Heart left ventricle (tissue), 16 donors: ENCODE data around the gene ETV6. TPM values are rescaled to one million over a fixed set of nuclear protein-coding genes. Genes with fewer than 3 reads are reported as not detected.

ENCODE experiments used
- ATAC-seq, 4 donors: fragments of 200-7000 bp; cut with Tn5 transposase; one replicate each; pipeline ENCODE4 v1.9.1; 2020 to 2022; ENCODE audit warnings: moderate library complexity in 4 of 4, mild to moderate bottlenecking in 3 of 4, moderate number of reproducible peaks in 1 of 4
- DNase-seq, 5 donors: peaks; one replicate each; pipeline ENCODE4 v3.0.0-alpha.2; 2020
- H3K27ac ChIP-seq, 12 donors: fragments of 200-600 bp; sonication (generic) in 4 of 12; one replicate each; pipeline versions ENCODE4 v1.5.0 to v1.8.0; 2016 to 2022; ENCODE audit warnings: mild to moderate bottlenecking in 2 of 12
- H3K27me3 ChIP-seq, 9 donors: fragments of 200-600 bp; sonication (generic) in 2 of 9; one replicate each; pipeline versions ENCODE4 v1.5.1 to v1.8.0; 2016 to 2022; ENCODE audit warnings: mild to moderate bottlenecking in 3 of 9
- H3K36me3 ChIP-seq, 9 donors: fragments of 200-600 bp; sonication (generic) in 2 of 9; one replicate each; pipeline versions ENCODE4 v1.5.0 to v1.8.0; 2018 to 2022; ENCODE audit warnings: mild to moderate bottlenecking in 2 of 9
- H3K4me1 ChIP-seq, 12 donors: fragments of 200-600 bp; sonication (generic) in 4 of 12; one replicate each; pipeline versions ENCODE4 v1.5.0 to v1.8.0; 2016 to 2022; ENCODE audit warnings: mild to moderate bottlenecking in 3 of 12
- H3K4me3 ChIP-seq, 12 donors: fragments of 200-600 bp; sonication (generic) in 4 of 12; one replicate each; pipeline versions ENCODE4 v1.5.0 to v1.8.0; 2017 to 2022; ENCODE audit warnings: mild to moderate bottlenecking in 9 of 12, moderate library complexity in 4 of 12
- H3K9me3 ChIP-seq, 12 donors: fragments of 200-600 bp; sonication (generic) in 4 of 12; one replicate each; pipeline versions ENCODE4 v1.5.0 to v1.8.0; 2016 to 2022; ENCODE audit warnings: mild to moderate bottlenecking in 1 of 12
- POLR2A ChIP-seq, 2 donors: fragments of 450-650 bp; IDR thresholded peaks; one replicate each; pipeline ENCODE4 v1.6.1; 2017; ENCODE audit warnings: antibody characterized with exemption in 2 of 2, mild to moderate bottlenecking in 2 of 2, moderate library complexity in 2 of 2
- WGBS, 4 donors: extraction: QIAGEN DNeasy Blood & Tissue Kit in 2 of 4; methylation state at CpG; one replicate each; pipeline versions ENCODE4 v1.1.5 to v1.1.7; 2013 to 2018; 5-methylcytosine and 5-hydroxymethylcytosine counted together
- intact Hi-C, 10 donors: fragments of 100-400 bp; cut with DNase I; formaldehyde crosslinking; loops; one replicate each; pipeline versions ENCODE4 v1.11.1 to v1.14.2; 2022
- polyA plus RNA-seq, 2 donors: library from polyadenylated mRNA; stranded (reverse); fragments of 200-250 nt; gene quantifications; one replicate each; pipeline ENCODE4 v1.2.3, GENCODE V29; 2013
- total RNA-seq, 9 donors: library from RNA; depleted of rRNA in 2 of 9; stranded (reverse); fragments of >200 nt in 2 of 9; fragmentation: NEBNext Ultra II Directional in 3 of 9; extraction: Animal tissue kit (Norgen Biotek cat#: 25700) in 3 of 9; gene quantifications; one replicate each; pipeline versions ENCODE4 v1.1.0 to v1.2.4, GENCODE V29; 2016 to 2023
- TF ChIP-seq, protein P1 (sequence below), 12 donors: fragments of 200-600 bp; sonication (generic) in 4 of 12; IDR thresholded peaks; one replicate each; pipeline versions ENCODE4 v1.5.0 to v1.8.0; 2018 to 2022; ENCODE audit warnings: antibody characterized with exemption in 12 of 12, mild to moderate bottlenecking in 5 of 12
- donor health status: ischemic (EF 13 %, LVEDD 7.1; RV severe dilation, severe dysfunction).
- donor health status: healthy with polysubstance abuse.
- donor health status: DM: no; HTN: yes; CAD: no.
- donor health status: DM: no; HTN: no; CAD: no.
- donor health status: ischemic (EF 25% LVEDD 6.9; RV normal size, moderate dysfunction).
- donor health status: ischemic (EF 25% LVEDD 5.7; RV mildly dilated, moderate dysfunction).
- donor health status: healthy.
- donor health status: DM: yes; HTN: yes; CAD: no.
- donor health status: ischemic (EF 35%, LVEDD 5.7; RV mildly dilated, moderate dysfunction).
- donor health status: nonischemic (EF 11% LVEDD 7.7; RV severe dilation, severe dysfunction).
- donor health status: DM: yes; HTN: yes; CAD: no.
- donor health status: PGD.
- donor health status: ischemic (EF 29% LVEDD 5.4; RV normal size, mild dysfunction).
- donor health status: nonischemic (EF 23%, LVEDD 6.1; RV moderate dilation, normal function).

ETV6 gene
- total and polyA plus RNA-seq, 11 donors: 3.9 to 37.3 (median 12.4) TPM

DNA sequence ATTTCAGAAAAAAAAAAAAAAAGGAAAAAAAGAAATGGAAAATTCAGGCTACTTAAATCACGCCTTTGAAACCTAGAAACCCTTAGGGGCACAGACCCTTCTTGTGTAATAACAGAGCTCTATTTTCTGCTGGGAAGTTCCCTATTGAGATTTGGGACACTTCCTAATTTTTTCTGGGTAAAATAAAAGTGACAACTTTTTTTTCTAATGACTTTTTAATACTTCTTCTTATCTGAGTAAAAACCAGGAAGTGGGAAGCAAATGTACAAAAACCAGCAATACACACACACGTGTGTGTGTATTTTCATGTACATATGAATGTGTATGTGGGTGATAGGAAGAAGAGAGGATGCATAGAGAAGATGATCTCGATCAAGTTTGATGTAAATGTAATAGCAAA, 35.8 kb downstream of the ETV6 start:
- DNase-seq (no peak), ATAC-seq (peak in 1 of 4 donors; percentile 24)
- no peak overlapping the region for H3K4me3 ChIP-seq
- no peaks in the 10 kb centered on the region for H3K27me3 ChIP-seq
- WGBS, 4 donors: 67 to 75% (median 74%) methylated on average over 3 of the region's 3 CpGs
- peaks cover 0 to 5% (median 0%) of the 10 kb centered on the region in 9 donors for H3K36me3 ChIP-seq
- peaks cover 0 to 67% (median 18%) of the 10 kb centered on the region in 12 donors for H3K4me1 ChIP-seq
- TF ChIP-seq POLR2A (IDR thresholded peaks at IDR 0.05): no peak
- TF ChIP-seq, protein P1, sequence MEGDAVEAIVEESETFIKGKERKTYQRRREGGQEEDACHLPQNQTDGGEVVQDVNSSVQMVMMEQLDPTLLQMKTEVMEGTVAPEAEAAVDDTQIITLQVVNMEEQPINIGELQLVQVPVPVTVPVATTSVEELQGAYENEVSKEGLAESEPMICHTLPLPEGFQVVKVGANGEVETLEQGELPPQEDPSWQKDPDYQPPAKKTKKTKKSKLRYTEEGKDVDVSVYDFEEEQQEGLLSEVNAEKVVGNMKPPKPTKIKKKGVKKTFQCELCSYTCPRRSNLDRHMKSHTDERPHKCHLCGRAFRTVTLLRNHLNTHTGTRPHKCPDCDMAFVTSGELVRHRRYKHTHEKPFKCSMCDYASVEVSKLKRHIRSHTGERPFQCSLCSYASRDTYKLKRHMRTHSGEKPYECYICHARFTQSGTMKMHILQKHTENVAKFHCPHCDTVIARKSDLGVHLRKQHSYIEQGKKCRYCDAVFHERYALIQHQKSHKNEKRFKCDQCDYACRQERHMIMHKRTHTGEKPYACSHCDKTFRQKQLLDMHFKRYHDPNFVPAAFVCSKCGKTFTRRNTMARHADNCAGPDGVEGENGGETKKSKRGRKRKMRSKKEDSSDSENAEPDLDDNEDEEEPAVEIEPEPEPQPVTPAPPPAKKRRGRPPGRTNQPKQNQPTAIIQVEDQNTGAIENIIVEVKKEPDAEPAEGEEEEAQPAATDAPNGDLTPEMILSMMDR (IDR thresholded peaks at IDR 0.05): no peak
- no peaks in the 10 kb centered on the region for H3K9me3 ChIP-seq
- intact Hi-C loops: no loop called here
- H3K27ac ChIP-seq: peak overlapping the region in 2 of 12 donors; percentile 44 to 67

DNA sequence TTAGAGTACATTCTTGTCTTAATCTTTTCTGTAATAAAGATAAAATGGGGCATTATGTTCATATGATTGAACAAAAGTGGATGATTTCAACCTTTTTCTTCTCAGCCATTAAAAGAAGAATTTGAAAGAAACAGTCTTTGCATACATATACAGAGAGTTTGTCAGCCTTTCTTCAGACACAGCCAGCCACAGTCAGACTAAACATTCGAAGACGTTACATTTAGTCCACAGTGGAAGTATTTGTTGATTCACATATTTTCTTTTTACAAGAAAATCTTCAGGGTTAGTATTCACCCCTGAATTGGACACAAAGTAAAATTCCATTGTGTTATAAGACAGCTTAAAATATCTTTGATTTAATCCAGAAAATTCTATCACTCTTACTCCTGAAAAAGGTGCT, 36.2 kb downstream of the ETV6 start:
- ATAC-seq: no peak
- intact Hi-C loops: no loop called here
- no peaks in the 10 kb centered on the region for H3K27me3 ChIP-seq
- H3K27ac ChIP-seq: peak overlapping the region in 1 of 12 donors; percentile 44
- DNase-seq: no peak
- 83 to 91% (median 91%) methylated on average over 2 of the region's 2 CpGs for WGBS, 4 donors
- peaks cover 0 to 67% (median 18%) of the 10 kb centered on the region in 12 donors for H3K4me1 ChIP-seq
- no peak for TF ChIP-seq POLR2A (IDR thresholded peaks at IDR 0.05)
- TF ChIP-seq, protein P1 (IDR thresholded peaks at IDR 0.05): no peak
- H3K36me3 ChIP-seq: peaks cover 0 to 5% (median 0%) of the 10 kb centered on the region in 9 donors
- no peak overlapping the region for H3K4me3 ChIP-seq
- no peaks in the 10 kb centered on the region for H3K9me3 ChIP-seq

DNA sequence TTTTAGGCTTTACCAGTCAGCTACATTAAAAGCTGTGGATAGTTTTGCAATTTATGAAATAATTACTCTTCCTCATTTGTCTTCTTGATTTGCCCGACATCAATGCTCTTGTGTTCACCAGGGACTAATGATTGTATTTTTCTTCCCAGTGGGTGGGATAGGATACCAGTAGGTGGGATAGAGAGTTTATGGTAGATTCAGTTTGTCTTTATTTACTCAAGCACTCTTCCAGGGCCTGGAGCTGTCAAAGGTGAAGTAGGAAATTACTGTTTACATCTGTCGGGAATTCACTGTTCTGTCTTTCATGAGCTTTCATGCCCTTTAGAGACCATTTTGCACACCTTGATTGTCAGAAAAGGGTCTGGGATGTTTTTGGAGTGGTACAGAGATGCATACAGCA, 36.6 kb downstream of the ETV6 start:
- intact Hi-C loops: no loop called here
- TF ChIP-seq POLR2A (IDR thresholded peaks at IDR 0.05): no peak
- TF ChIP-seq, protein P1 (IDR thresholded peaks at IDR 0.05): no peak
- DNase-seq: no peak
- Histone ChIP-seq H3K4me1 (peaks cover 0 to 67% (median 18%) of the 10 kb centered on the region in 12 donors), H3K9me3 (no peaks in the 10 kb centered on the region), H3K27me3 (no peaks in the 10 kb centered on the region), H3K4me3 (no peak overlapping the region), H3K36me3 (peaks cover 0 to 5% (median 0%) of the 10 kb centered on the region in 9 donors), H3K27ac (peak overlapping the region in 1 of 12 donors; percentile 78)
- no peak for ATAC-seq
- WGBS, 4 donors: 85 to 95% (median 92%) methylated on average over 2 of the region's 2 CpGs

DNA sequence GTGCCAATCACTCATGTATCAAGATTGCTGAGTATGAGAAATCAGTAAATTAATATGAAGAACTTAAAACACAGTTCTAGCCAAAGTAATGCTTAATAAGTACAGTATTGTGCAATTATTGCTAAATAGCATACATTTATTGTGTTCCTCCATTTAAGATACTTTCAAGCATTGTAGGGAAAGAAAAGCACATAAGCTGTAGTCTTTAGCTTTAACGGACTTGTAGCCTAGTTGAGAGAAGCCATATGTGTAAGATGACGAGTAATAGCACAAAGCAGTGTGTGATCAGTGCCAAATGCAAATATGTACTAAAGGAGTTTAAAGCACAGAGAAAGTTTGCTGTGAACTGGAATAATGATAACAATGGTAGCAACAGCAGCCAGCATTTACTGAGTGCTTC, 38.1 kb downstream of the ETV6 start:
- 86 to 93% (median 88%) methylated on average over 2 of the region's 2 CpGs for WGBS, 4 donors
- intact Hi-C loops: no loop called here
- Histone ChIP-seq H3K36me3 (peaks cover 0 to 5% (median 0%) of the 10 kb centered on the region in 9 donors), H3K4me1 (peaks cover 0 to 68% (median 18%) of the 10 kb centered on the region in 12 donors), H3K27me3 (no peaks in the 10 kb centered on the region), H3K4me3 (no peak overlapping the region), H3K9me3 (no peaks in the 10 kb centered on the region), H3K27ac (peak overlapping the region in 1 of 12 donors; percentile 78)
- DNase-seq: no peak
- no peak for ATAC-seq
- TF ChIP-seq POLR2A (IDR thresholded peaks at IDR 0.05): no peak
- TF ChIP-seq, protein P1 (IDR thresholded peaks at IDR 0.05): no peak
